K562 (cell line): ENCODE data around the gene SLC35B4. TPM values are rescaled to one million over a fixed set of nuclear protein-coding genes. Genes with fewer than 3 reads are reported as not detected.

ENCODE experiments used
- BMI1 ChIP-seq: fragments of 150-350 bp; IDR thresholded peaks from 2 replicates; pipeline ENCODE4 v1.6.1; 2014; ENCODE audit warnings: low read length
- CBX2 ChIP-seq: fragments of 200-600 bp; sonication (generic); IDR thresholded peaks from one replicate; pipeline ENCODE4 v1.6.1; 2012; ENCODE audit warnings: mild to moderate bottlenecking, low read length, inconsistent platforms; ENCODE audit not compliant: insufficient read depth, poor library complexity, severe bottlenecking
- GTF2F1 ChIP-seq: IDR thresholded peaks from 2 replicates; pipeline ENCODE4 v1.6.1; 2011; ENCODE audit warnings: low read depth, low read length, improper control_type of control experiment
- HNRNPH1 ChIP-seq: fragments of 200-400 bp; formaldehyde crosslinking; optimal IDR thresholded peaks from 2 replicates; pipeline ENCODE3; 2017; ENCODE audit warnings: low read depth, mild to moderate bottlenecking, low read length, moderate library complexity
- MGA ChIP-seq: fragments of 450-650 bp; IDR thresholded peaks from 2 replicates; pipeline ENCODE4 v1.6.1; 2016; ENCODE audit warnings: mild to moderate bottlenecking, moderate library complexity
- SMC3 ChIP-seq: conservative IDR thresholded peaks from 2 replicates; pipeline ENCODE4 v1.6.1; 2011; ENCODE audit warnings: low read depth, low read length, improper control_type of control experiment; ENCODE audit not compliant: insufficient read depth
- TBL1XR1 ChIP-seq, 2 experiments: IDR thresholded peaks; 2 replicates each; pipeline ENCODE4 v1.6.1; 2012; ENCODE audit warnings: improper control_type of control experiment in 2 of 2, low read length in 2 of 2, mild to moderate bottlenecking in 1 of 2
- YY1 ChIP-seq, 3 experiments: IDR thresholded peaks; 2 replicates each; pipeline ENCODE4 v1.6.1; 2011; ENCODE audit warnings: low read length in 2 of 3, mild to moderate bottlenecking in 2 of 3, moderate library complexity in 2 of 3, borderline replicate concordance in 1 of 3, control low read depth in 1 of 3, low read depth in 1 of 3; ENCODE audit not compliant: insufficient read depth in 3 of 3, insufficient replicate concordance in 2 of 3, control insufficient read depth in 1 of 3, insufficient read length in 1 of 3; ENCODE audit errors: extremely low read depth in 1 of 3
- ZC3H4 ChIP-seq: sonication (generic); formaldehyde crosslinking; IDR thresholded peaks from 2 replicates; pipeline ENCODE4 v1.9.0; 2021; ENCODE audit warnings: missing genetic modification reagents, borderline replicate concordance
- ZNF311 ChIP-seq: fragments of 250-450 bp; sonication (Bioruptor Pico); IDR thresholded peaks from 2 replicates; pipeline ENCODE4 v1.4.0; 2020; ENCODE audit warnings: mild to moderate bottlenecking, moderate library complexity
- ZNF354B ChIP-seq: fragments of 250-450 bp; sonication (Bioruptor Pico); IDR thresholded peaks from 2 replicates; pipeline ENCODE4 v1.4.0; 2020
- ZNF695 ChIP-seq: fragments of 450-650 bp; formaldehyde crosslinking; IDR thresholded peaks from 2 replicates; pipeline ENCODE4 v1.4.0; 2020; ENCODE audit warnings: mild to moderate bottlenecking, moderate library complexity
- polyA plus RNA-seq, 8 experiments: library from polyadenylated mRNA; depleted of rRNA in 4 of 8; stranded (reverse) in 5 of 8; unstranded in 3 of 8; fragments of >200 nt; fragmentation: Nextera tagmentation in 2 of 8; fragmentation: Illumina TruSeq in 1 of 8; extraction: Ambion mirVana in 2 of 8; extraction: Trizol in 1 of 8; gene quantifications; 2 replicates each; pipeline versions ENCODE4 v1.2.1 to v1.2.3, GENCODE V29; 2011 to 2014; ENCODE audit warnings: inconsistent platforms in 1 of 8, missing spikeins in 1 of 8
- total RNA-seq, 7 experiments: library from RNA; depleted of rRNA in 6 of 7; stranded (reverse); fragments of >200 nt in 6 of 7; fragmentation: Illumina TruSeq in 2 of 7; extraction: Trizol in 2 of 7; gene quantifications; 2 replicates each; pipeline versions ENCODE4 v1.2.1 to v1.2.3, GENCODE V29; 2011 to 2021; ENCODE audit warnings: low replicate concordance in 1 of 7

The SLC35B4 gene
- total and polyA plus RNA-seq, 9 of the 15 experiments (the other 6 are each of a cell fraction or from before 2014, with no cell fraction given), result 6.1 to 34.9 (median 17.6) TPM

- no peak for TF ChIP-seq HNRNPH1
- no peak for TF ChIP-seq GTF2F1
- TF ChIP-seq ZNF311, result no peak
- TF ChIP-seq ZNF354B (CRISPR knock-in tag), result no peak
- no peak for TF ChIP-seq BMI1
- no peak for TF ChIP-seq ZNF695 (CRISPR knock-in tag)
- no peak for TF ChIP-seq YY1 (IDR thresholded peaks at IDR 0.05; ENCODE audit: borderline replicate concordance in 1 of 3, control insufficient read depth in 1 of 3, extremely low read depth in 1 of 3, insufficient read depth in 3 of 3, insufficient read length in 1 of 3, insufficient replicate concordance in 2 of 3, low read depth in 1 of 3, low read length in 2 of 3)
- TF ChIP-seq TBL1XR1 (IDR thresholded peaks at IDR 0.05; ENCODE audit: low read length in 2 of 2), result no peak
- peak; percentile 85 for TF ChIP-seq MGA
- TF ChIP-seq SMC3, result no peak
- TF ChIP-seq ZC3H4 (CRISPR knock-in tag), result no peak
- no peak for TF ChIP-seq CBX2
These were observed 46.1 kb upstream of the SLC35B4 start (continued) for GRCh38 chr7:134362587-134363483.
